DMS79 (cell line): ENCODE measurements around the gene LAP3.
"Not testable (repeated sequence)": the region's sequence is repeated elsewhere in the genome, so short reads cannot be mapped to it uniquely, and the experiment has no call there.

ENCODE experiments used
- DNase-seq: peaks from one replicate; lab custom pipeline; 2025; lab: John Stamatoyannopoulos, UW

LAP3 gene

DNA sequence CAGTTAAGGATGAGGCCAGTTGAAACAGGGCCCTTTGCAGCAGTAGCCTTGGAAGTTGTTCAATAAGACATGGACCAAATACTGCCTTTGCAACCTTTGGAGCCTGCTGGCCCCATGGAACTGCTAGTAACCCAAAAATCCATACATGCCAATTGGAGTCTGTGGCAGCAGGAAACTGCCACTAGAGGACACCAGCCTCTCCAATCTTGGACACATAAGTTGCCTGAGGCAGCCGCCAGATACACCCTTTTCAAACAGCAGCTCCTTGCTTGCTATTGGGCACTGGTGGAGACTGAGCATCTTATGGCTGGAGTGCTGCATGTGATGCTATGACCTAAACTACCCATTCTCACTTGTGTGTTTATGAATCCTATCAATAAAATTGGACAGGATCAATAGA, 14.8 kb upstream of the LAP3 start:
- no peak for DNase-seq

DNA sequence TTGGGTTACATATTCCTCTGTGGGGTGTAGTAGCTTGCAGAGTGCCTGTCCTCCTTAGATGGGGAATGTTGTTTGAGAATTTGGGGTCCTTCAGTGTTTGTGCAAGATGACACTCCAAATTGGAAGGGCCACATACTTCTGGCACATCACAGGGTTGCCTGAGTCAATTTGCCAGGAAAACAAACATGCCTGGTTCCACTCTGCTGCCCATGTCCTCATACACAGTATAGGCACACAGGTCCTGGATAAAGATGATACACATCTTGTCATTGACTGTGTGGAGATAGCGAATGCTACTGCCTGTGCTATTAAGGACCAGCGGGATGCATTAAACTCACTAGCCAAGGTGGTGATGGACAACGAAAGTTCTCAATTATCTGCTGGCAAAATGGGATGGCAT, 11.2 kb upstream of the LAP3 start:
- DNase-seq, result no peak

- DNase-seq, result no peak
Measured at GRCh38 chr4:17567271-17567670, 9.7 kb upstream of the LAP3 start.

GRCh38 chr4:17574206-17574605, 2.8 kb upstream of the LAP3 start:
- no peak for DNase-seq

GRCh38 chr4:17575177-17575576, 1.8 kb upstream of the LAP3 start:
- DNase-seq, result not testable (repeated sequence)

- DNase-seq, result no peak
Measured at GRCh38 chr4:17577665-17578481, 875 bp downstream of the LAP3 start.

DNA sequence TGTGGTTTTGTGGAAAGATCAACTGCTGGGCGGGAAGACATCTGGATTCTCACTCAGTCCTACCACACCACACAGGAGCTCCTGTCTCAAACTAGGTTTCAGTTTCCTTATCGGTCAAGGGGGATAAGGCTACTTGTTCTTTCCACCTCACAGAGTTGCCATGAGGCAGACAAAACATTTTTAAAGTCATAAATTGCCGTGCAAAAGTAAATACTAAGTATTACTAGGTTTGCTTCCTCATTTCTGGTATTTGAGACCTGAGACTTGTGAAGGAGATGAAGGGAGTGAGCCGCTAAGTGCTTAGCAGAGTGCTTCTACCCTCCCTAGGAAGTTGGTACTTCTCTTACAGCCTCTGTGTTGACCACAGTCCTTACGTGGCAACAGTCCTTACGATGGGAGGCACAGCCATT, 1.5 kb downstream of the LAP3 start:
- DNase-seq, result no peak

DNA sequence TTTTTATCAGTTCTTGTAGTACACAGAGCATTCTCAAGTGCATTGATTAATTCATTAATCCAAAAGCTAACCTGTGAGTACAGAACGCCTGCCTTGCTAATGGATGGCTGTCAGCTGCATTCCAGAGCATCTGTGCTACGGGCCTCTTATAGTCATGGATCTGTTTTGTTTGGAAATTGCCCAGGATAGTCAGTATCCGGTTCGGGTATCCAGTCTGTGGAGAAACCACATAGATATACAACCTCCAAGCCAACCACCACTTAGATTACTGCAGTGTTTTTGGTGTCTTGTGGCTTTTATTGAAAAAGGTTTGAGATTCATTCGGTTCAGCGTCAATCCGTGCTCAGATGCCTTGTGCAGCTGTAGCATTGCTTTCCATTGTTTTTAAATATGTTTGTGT, 4.0 kb downstream of the LAP3 start:
- DNase-seq, result no peak

DNA sequence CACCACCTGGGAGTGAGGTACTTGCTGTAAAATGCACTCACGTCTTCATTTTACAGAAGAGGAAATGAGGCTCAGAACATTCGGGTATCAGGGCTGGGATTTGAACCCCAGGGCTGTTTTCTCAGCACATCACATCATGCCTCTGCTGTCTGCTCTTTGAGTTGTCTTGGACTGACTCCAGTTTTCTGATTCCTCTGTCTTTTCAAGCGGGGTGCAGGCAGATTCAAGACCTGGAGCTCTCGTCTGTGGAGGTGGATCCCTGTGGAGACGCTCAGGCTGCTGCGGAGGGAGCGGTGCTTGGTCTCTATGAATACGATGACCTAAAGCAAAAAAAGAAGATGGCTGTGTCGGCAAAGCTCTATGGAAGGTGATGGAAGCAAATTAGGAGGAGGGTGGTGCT, 6.3 kb downstream of the LAP3 start:
- no peak for DNase-seq

DNA sequence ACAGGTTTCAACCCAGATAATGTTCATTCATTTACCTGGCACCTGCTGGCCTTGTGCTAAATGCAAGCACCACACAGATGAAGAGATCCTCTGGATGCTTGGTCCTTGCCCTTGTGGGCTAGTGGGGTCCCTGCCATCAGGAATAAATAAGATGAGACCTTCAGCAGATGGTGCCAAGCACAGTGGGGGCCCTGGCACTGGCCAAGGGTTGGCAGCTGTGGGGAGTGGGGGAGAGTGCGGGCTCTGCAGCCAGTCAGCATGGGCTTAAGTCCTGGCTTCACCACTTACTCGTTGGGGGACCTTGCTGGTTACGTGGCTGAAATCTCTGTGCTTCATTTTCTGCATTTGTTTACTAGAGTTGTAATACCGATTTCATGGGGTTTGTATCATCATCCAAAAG, 6.9 kb downstream of the LAP3 start:
- no peak for DNase-seq

DNA sequence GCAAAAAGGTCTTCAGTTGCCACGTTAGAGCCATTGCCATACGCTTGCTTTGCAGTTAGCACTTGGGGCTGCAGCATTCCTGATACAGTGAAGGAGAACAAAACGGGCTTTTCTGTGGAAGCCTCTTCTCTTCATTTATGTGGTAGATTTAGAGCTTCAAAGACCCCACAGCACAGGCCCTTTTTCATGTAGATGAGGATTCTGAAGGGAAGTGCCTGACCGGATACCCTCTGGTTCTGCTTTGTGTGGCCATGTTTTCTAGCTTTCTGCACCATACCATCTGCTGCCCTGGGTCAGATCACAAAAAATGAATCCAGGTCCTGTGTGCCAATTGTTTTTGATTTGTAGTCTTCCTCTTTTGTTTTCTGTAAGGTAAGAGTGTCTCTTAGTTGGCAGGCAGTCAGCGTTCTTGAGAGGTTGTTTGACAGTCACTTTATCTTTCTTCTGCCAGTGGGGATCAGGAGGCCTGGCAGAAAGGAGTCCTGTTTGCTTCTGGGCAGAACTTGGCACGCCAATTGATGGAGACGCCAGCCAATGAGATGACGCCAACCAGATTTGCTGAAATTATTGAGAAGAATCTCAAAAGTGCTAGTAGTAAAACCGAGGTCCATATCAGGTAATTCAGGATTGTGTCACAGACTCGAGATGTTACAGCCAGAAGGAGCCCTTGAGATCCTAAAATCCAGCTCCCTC, 7.7 kb downstream of the LAP3 start:
- no peak for DNase-seq

- no peak for DNase-seq
Measured at GRCh38 chr4:17587094-17587822, 10.3 kb downstream of the LAP3 start.

- DNase-seq, result no peak
Measured at GRCh38 chr4:17589355-17589754, 12.4 kb downstream of the LAP3 start.

DNA sequence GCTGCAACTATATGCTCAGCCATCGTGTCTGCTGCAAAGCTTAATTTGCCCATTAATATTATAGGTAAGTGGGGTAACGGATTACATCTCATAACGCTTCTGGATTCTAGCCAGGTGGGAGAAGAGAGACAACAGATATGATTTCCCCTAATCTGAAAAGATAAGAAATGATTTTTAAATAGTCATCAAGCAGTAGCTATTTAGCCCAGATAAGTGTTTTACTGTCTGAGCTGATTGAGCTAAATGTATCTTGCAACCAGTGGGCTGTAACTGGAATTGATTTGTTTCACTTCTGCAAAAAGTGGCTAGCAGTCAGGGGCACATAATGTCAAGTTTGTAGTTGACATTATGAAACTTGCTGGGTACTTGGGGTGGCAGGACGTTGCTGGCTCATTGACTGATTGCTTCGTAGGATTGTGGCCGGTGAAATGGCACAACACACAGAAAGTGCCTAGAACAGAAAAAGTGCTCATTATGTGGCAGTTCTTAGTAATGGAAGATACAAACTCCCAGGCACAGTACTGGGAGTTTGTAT, 18.5 kb downstream of the LAP3 start:
- no peak for DNase-seq

DNA sequence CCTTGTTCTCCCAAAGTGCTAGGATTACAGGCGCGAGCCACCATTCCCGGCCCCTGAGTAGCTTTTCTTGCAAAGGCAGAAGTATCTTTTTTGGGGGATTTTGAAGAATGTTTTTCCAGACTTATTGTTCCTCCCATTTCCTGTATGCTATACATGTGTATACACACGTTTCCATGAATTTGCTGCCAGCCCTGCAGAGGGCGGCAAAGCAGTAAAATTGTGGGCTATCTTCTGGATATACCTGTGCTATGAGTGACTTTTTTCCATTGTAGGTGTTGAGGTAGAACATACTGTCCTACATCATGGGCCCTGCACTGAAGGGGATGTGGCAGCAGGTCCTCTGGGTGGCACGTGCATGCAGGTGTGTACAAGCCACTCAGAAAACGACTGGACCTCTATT, 20.5 kb downstream of the LAP3 start:
- no peak for DNase-seq

DNA sequence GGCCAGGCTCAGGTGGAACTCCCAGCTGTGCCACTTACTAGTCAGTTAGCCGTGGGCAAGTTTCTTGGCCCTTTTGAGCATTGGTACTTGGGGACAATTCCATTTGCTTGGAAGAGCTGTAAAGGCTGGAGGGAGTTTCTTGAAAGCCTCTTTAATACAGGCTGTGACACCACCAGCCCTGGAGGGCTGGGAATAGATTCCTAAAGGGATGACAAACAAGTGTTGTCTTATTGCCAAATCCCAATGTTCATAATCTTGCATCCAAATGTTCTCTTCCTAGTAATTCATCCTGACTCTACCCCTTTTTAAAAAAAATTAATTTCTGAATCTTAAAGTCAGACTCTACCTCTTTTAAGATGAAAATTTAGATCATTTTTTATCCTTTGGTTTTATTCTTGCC, 22.8 kb downstream of the LAP3 start:
- no peak for DNase-seq

DNA sequence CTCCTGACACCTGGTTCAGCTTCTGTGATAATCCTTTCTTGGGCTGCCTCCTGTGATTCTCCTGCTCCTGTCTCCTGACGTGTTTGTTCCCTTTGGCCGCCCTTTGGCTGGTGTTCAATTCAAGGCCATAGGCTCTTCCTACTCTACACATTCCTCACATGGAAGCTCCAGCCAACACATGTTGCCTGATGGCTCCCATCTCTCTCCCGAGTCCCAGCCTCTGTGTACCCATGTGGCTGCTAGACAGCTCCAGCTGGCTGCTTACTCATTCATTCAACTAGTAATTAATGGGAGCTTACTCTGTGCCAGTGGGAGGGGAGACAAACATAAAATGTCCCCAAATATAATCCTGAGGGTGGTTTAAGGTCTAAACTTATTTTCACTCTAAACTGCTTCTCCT, 28.2 kb downstream of the LAP3 start:
- no peak for DNase-seq

GRCh38 chr4:17613761-17614415, 36.9 kb downstream of the LAP3 start:
- no peak for DNase-seq

GRCh38 chr4:17614416-17615299, 37.7 kb downstream of the LAP3 start, which contains the start of gene MED28:
Gene MED28 (plus strand): TSS chr4:17614641. CDS start chr4:17614655, 14 bp downstream.
- DNase-seq, result peak; percentile 76

GRCh38 chr4:17616283-17616682, 39.3 kb downstream of the LAP3 start:
- DNase-seq, result no peak

DNA sequence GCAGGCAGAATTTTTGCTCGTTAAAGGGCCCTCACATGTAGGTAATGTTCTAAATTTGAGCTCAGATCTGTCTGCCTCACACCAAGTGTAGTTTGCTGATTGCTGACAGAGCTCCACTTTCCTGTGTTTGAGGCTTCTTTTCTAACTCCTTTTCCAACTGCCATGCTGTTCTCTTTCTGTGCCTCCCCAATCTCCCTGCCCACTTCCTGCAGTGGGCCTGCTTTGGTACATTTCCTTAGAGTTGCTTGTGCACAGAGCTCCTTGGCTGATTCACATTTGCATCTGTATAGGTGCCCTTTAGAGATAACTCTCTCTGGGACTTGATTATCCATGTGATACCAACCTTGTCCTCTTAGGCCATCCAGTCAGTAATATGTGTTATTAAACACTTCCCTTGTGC, 41.9 kb downstream of the LAP3 start:
- DNase-seq, result no peak
